HCT116 (cell line): ENCODE measurements around the gene AAK1. TPM values are rescaled to one million over a fixed set of nuclear protein-coding genes. Genes with fewer than 3 reads are reported as not detected.

ENCODE experiments used
- ATAC-seq: fragments of 200-7000 bp; cut with Tn5 transposase; 2 replicates; pipeline ENCODE4 v1.9.1; 2020; ENCODE audit warnings: mild to moderate bottlenecking, moderate library complexity
- BruUV-seq: library from RNA; stranded (reverse); fragments of 400-500 nt; replicated peaks from 2 replicates; lab custom pipeline; 2021; lab: Mats Ljungman, UMichigan
- CTCF ChIA-PET: fragments of 300-600 bp; sonication (Branson Sonifier 250); formaldehyde crosslinking; loops from one replicate; lab custom pipeline; 2021; ENCODE audit warnings: antibody characterized with exemption; lab: Charles Lee
- POLR2A ChIA-PET: fragments of 300-600, 350-600 bp; sonication (Branson Sonifier 250); formaldehyde crosslinking; loops from one replicate; lab custom pipeline; 2021; ENCODE audit warnings: antibody characterized with exemption; lab: Charles Lee
- RAD21 ChIA-PET, 2 experiments: fragments of 300-600 bp; sonication (Branson Sonifier 250); formaldehyde crosslinking; loops; one replicate each; lab custom pipeline; 2023; ENCODE audit warnings: low total read pairs in 2 of 2; ENCODE audit not compliant: uncharacterized antibody in 2 of 2, unreplicated experiment in 2 of 2, low non-redundant PET in 1 of 2; lab: Charles Lee
- DNase-seq: peaks from one replicate; pipeline ENCODE4 v3.0.0-alpha.2; 2010; ENCODE audit warnings: low read depth, low spot score
- H2AFZ ChIP-seq: fragments of 200-600 bp; shearing (Covaris generic), sonication (generic); 2 replicates; pipeline ENCODE4 v1.6.1; 2017; ENCODE audit warnings: low read depth, mixed run types, mixed read lengths, antibody characterized with exemption, low read length; ENCODE audit not compliant: poor library complexity, severe bottlenecking
- H3K27ac ChIP-seq: 2 replicates; pipeline ENCODE4 v1.5.1; 2012; ENCODE audit warnings: low read depth, low read length
- H3K27me3 ChIP-seq: fragments of 200-600 bp; sonication (generic); 2 replicates; pipeline ENCODE4 v1.6.1; 2016; ENCODE audit warnings: mixed run types, low read length, mixed read lengths; ENCODE audit not compliant: insufficient read depth
- H3K36me3 ChIP-seq, 2 experiments: fragments of 200-500 bp in 1 of 2; fragments of 200-600 bp in 1 of 2; sonication (Bioruptor generic) in 1 of 2; sonication (generic) in 1 of 2; 2 replicates each; pipeline versions ENCODE4 v1.5.1 to v1.6.1; 2014 to 2016; ENCODE audit warnings: low read length in 2 of 2, inconsistent platforms in 1 of 2, mixed read lengths in 1 of 2, mixed run types in 1 of 2; ENCODE audit not compliant: insufficient read depth in 2 of 2, control insufficient read depth in 1 of 2
- H3K4me1 ChIP-seq, 2 experiments: fragments of 200-600 bp in 1 of 2; sonication (generic) in 1 of 2; 2 replicates each; pipeline versions ENCODE4 v1.5.1 to v1.6.1; 2012 to 2017; ENCODE audit warnings: low read length in 2 of 2, inconsistent platforms in 1 of 2, mild to moderate bottlenecking in 1 of 2, mixed read lengths in 1 of 2, mixed run types in 1 of 2, moderate library complexity in 1 of 2; ENCODE audit not compliant: insufficient read depth in 2 of 2, control insufficient read depth in 1 of 2
- H3K4me2 ChIP-seq: fragments of 200-600 bp; sonication (generic); 2 replicates; pipeline ENCODE4 v1.6.1; 2017; ENCODE audit warnings: mixed run types, low read length, mixed read lengths
- H3K4me3 ChIP-seq, 2 experiments: fragments of 200-600 bp in 1 of 2; sonication (generic) in 1 of 2; replicated peaks in 1 of 2; 2 replicates each; pipeline ENCODE4 v1.5.1; 2011 to 2016; ENCODE audit warnings: low read length in 2 of 2, control low read depth in 1 of 2, low read depth in 1 of 2, mild to moderate bottlenecking in 1 of 2, mixed read lengths in 1 of 2, mixed run types in 1 of 2
- H3K79me2 ChIP-seq: fragments of 200-600 bp; sonication (generic); 2 replicates; pipeline ENCODE4 v1.6.1; 2017; ENCODE audit warnings: mild to moderate bottlenecking, mixed run types, low read length, moderate library complexity, mixed read lengths; ENCODE audit not compliant: insufficient read depth
- H3K9ac ChIP-seq: fragments of 200-600 bp; sonication (generic); 2 replicates; pipeline ENCODE4 v1.6.1; 2016; ENCODE audit warnings: low read length, mixed read lengths
- H3K9me2 ChIP-seq: fragments of 200-600 bp; sonication (generic), shearing (Covaris generic); 2 replicates; pipeline ENCODE4 v1.6.1; 2017; ENCODE audit warnings: mixed run types, mild to moderate bottlenecking, moderate library complexity; ENCODE audit not compliant: insufficient read depth
- H3K9me3 ChIP-seq, 2 experiments: fragments of 200-500 bp in 1 of 2; fragments of 200-600 bp in 1 of 2; sonication (Bioruptor generic) in 1 of 2; sonication (generic) in 1 of 2; 2 replicates each; pipeline ENCODE4 v1.6.1; 2014 to 2017; ENCODE audit warnings: low read length in 2 of 2, mixed read lengths in 2 of 2, inconsistent platforms in 1 of 2, low read depth in 1 of 2, mild to moderate bottlenecking in 1 of 2, mixed run types in 1 of 2, moderate library complexity in 1 of 2; ENCODE audit not compliant: control insufficient read depth in 1 of 2, insufficient read depth in 1 of 2
- H4K20me1 ChIP-seq: fragments of 200-600 bp; sonication (generic), shearing (Covaris generic); 2 replicates; pipeline ENCODE4 v1.6.1; 2017; ENCODE audit warnings: mixed run types, mild to moderate bottlenecking, moderate library complexity; ENCODE audit not compliant: insufficient read depth
- CBX3 ChIP-seq: IDR thresholded peaks from 2 replicates; pipeline ENCODE4 v1.6.1; 2012; ENCODE audit warnings: low read depth
- CEBPB ChIP-seq: IDR thresholded peaks from 2 replicates; pipeline ENCODE4 v1.6.1; 2012; ENCODE audit warnings: low read depth
- EGR1 ChIP-seq: IDR thresholded peaks from 2 replicates; pipeline ENCODE4 v1.6.1; 2012; ENCODE audit warnings: low read depth
- YY1 ChIP-seq: IDR thresholded peaks from 2 replicates; pipeline ENCODE4 v1.6.1; 2011; ENCODE audit warnings: low read length, low read depth, moderate library complexity, mild to moderate bottlenecking; ENCODE audit not compliant: insufficient replicate concordance; ENCODE audit errors: extremely low read depth
- ZFX ChIP-seq: fragments of 450-650 bp; IDR thresholded peaks from 2 replicates; pipeline ENCODE4 v1.6.1; 2017
- intact Hi-C: fragments of 100-400 bp; cut with micrococcal nuclease; formaldehyde crosslinking; loops from 2 replicates; pipeline ENCODE4 v1.10.0; 2022
- total RNA-seq: library from RNA; stranded (reverse); gene quantifications from one replicate; pipeline ENCODE4 v1.2.1, GENCODE V29; 2021; ENCODE audit not compliant: unreplicated experiment
- TF ChIP-seq, protein P1 (sequence below): IDR thresholded peaks from 2 replicates; pipeline ENCODE4 v1.6.1; 2012

AAK1 gene
- total RNA-seq, 1 experiment from 2014 or later = 32.0 TPM

DNA sequence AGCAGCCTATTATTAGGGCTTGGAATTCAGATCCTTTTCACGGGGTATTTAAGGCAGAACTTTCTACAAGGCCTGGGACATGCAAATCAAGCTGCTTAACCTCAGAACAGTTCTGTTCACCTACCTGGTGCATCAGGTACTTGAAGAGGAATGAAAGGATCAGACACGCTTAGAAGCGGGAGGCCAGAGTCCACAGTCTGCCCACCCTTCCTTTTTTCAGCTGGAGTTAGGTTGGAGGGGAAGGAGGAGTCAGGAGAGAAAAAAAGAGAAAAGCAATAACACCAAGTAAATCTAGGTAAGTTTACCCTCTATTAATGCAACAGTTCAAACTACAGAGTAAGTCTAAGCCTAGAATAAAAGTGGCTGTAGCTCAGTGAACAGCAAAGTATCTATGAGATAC lies 147.7 kb downstream of the AAK1 start:
- no peaks in the 10 kb centered on the region for H3K9me3 ChIP-seq
- ChIA-PET CTCF (no interaction called here), POLR2A (no interaction called here), RAD21 (no interaction called here)
- no peaks in the 10 kb centered on the region for H3K9me2 ChIP-seq
- intact Hi-C loops = no loop called here
- no peak overlapping the region for H3K4me2 ChIP-seq
- no peaks in the 10 kb centered on the region for H3K36me3 ChIP-seq
- H3K4me1 ChIP-seq = no peaks in the 10 kb centered on the region
- H3K9ac ChIP-seq = no peak overlapping the region
- no peak overlapping the region for H2AFZ ChIP-seq
- H3K27me3 ChIP-seq = no peaks in the 10 kb centered on the region
- DNase-seq (no peak), ATAC-seq (no peak)
- no TSS peak for BruUV-seq
- H3K4me3 ChIP-seq = no peak overlapping the region
- no peaks in the 10 kb centered on the region for H3K79me2 ChIP-seq
- TF ChIP-seq CBX3 (no peak), YY1 (no peak), ZFX (no peak), CEBPB (no peak), EGR1 (no peak)
- TF ChIP-seq, protein P1, sequence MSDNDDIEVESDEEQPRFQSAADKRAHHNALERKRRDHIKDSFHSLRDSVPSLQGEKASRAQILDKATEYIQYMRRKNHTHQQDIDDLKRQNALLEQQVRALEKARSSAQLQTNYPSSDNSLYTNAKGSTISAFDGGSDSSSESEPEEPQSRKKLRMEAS = no peak
- no peak overlapping the region for H3K27ac ChIP-seq
- no peaks in the 10 kb centered on the region for H4K20me1 ChIP-seq

DNA sequence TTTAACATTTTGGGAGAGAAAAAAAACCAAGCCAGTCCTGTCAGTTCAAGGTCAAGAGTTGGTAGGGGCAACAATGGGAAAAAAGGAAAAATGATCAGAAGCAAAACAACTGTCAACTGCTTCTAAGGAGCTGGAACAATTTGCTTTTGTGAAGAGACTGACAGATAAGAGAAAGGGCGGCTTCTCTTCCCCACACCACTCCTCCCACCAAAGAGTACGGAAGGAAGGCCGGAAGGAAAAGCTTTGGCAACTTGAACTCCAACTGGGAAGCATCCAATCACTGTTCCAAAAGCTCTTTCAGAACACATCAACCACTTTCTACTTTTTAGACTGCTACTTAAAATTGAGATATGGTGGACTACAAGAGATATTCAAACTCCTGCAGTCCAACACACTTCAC lies 148.5 kb downstream of the AAK1 start:
- CTCF ChIA-PET = no interaction called here
- POLR2A ChIA-PET = no interaction called here

More for the DNA sequence above, 148.5 kb downstream of the AAK1 start:
- TF ChIP-seq CBX3 = no peak
- TF ChIP-seq YY1 = no peak
- Histone ChIP-seq H2AFZ (no peak overlapping the region), H3K4me1 (no peaks in the 10 kb centered on the region), H3K27ac (no peak overlapping the region), H3K79me2 (no peaks in the 10 kb centered on the region), H3K9me3 (no peaks in the 10 kb centered on the region), H4K20me1 (no peaks in the 10 kb centered on the region), H3K4me2 (no peak overlapping the region), H3K9me2 (no peaks in the 10 kb centered on the region), H3K36me3 (no peaks in the 10 kb centered on the region), H3K4me3 (no peak overlapping the region), H3K9ac (no peak overlapping the region), H3K27me3 (no peaks in the 10 kb centered on the region)
- no TSS peak for BruUV-seq
- RAD21 ChIA-PET = no interaction called here
- no peak for DNase-seq
- intact Hi-C loops = no loop called here
- ATAC-seq = no peak
